NCI-H2081 treated with DMSO at 0.1 percent for 48 hours (cell line): ENCODE data around the gene DLG2.

Experiments
- DNase-seq: peaks from one replicate; lab custom pipeline; 2025; lab: John Stamatoyannopoulos, UW

Gene DLG2

DNA sequence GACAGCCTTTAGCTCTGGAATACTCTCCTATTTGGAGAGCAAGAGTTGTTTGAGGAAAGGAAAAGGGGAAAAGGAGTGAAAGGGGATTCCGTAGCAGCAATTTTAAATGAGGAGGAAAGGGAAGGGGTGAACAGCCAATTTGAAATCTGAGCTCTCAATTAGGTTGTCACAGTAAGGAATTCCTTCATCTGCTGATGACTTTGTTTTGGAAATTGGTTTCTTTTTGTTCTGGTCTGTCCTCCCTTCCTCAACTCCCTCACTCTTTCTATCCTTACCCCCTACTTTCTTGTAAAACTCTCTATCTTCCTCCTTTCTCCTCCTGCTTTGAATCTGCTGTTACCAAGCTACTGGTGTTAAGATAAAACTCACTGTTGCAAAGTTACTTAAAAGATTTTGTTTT is 1155.6 kb downstream of the DLG2 start:
- no peak for DNase-seq

DNA sequence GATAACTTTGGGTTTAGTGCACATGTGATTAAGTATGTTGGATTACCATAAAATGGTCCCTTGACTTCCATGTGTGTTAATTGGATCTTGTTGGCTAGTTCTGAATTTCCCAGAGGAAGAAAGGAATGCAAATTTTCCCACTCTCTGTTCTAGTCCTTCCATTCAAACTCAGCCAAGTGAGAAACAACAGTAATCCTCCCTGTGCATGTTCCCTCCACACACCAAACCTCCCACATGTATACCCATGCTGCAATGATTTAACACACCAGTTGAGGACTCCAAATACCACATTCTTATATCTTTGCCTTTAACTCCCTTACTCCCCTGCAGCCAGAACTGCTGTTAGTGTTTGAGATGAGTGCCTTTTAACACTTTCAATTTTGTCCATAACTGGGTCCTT is 1158.9 kb downstream of the DLG2 start:
- no peak for DNase-seq

DNA sequence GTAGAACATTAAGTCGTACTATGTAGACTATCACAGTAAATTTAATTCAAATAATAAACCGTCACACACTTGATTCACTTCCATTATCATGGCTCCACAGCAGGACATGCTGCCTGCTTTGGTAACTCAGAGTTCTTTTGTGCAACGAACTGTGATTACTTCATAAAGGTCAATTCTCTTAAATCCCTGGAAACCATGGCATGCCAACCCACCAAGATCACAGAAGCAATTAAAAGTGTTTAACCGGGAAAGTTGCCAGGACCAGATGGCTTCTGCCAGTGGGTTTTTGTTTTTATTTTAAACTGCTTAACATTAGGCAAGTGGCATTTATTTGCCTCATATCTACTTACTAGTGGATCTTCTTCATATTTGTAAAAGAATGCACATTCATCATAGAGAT is 1162.1 kb downstream of the DLG2 start:
- DNase-seq: no peak

DNA sequence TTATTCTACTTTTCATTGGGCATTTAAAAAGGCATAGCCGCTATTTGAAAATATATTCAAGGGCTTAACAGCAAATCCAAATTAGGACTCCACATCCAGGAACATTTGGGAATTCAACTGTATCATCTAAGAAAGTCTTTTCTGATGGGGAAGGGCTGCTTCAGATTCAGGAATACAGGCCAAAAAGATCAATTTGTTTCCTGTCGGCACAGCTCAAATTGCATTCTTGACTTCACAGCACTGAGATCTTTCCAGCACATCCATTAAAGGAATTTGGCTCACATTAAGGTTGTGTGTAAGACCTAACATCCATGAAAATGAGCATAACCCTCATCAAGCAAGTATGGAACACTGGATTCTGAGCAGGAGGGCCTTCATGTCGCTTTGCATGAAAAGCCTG is 1171.5 kb downstream of the DLG2 start:
- no peak for DNase-seq

DNA sequence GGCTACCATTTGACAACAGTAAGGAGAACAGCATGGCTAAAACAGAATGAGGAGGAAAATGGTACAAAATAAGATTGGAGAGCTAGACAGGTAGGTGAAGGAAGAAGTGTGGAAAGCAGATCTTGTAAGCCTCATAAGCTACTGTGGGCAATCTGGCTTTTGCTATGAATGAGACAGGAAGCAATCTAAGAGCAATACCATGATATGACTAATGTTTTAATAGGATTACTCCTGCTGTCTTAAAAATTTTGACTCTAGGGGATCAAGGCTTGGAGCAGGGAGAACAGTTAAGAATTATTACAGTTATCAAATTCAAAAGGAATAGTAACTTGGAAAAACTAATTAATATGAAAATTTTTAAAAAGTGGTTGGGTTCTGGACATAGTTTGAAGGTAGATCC is 1174.9 kb downstream of the DLG2 start:
- no peak for DNase-seq

DNA sequence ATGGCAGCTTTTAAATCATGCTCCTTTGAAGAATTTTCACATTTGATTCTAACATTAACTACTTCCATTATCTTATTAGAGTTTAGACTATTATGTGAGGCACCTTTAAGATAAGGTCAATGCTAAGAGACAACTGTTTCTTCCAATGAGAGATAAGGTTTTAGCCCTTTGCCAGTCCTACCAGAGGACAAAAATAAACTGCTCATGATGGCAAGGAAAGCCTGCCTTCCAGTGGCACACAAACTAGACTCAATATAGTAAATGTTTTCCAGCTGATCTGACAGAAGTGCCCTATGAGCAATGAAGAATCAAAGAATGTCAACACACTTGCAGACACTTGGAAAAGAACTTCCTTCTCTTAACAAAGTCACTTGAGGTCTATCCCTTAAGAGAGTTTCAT is 1188.6 kb downstream of the DLG2 start:
- no peak for DNase-seq

DNA sequence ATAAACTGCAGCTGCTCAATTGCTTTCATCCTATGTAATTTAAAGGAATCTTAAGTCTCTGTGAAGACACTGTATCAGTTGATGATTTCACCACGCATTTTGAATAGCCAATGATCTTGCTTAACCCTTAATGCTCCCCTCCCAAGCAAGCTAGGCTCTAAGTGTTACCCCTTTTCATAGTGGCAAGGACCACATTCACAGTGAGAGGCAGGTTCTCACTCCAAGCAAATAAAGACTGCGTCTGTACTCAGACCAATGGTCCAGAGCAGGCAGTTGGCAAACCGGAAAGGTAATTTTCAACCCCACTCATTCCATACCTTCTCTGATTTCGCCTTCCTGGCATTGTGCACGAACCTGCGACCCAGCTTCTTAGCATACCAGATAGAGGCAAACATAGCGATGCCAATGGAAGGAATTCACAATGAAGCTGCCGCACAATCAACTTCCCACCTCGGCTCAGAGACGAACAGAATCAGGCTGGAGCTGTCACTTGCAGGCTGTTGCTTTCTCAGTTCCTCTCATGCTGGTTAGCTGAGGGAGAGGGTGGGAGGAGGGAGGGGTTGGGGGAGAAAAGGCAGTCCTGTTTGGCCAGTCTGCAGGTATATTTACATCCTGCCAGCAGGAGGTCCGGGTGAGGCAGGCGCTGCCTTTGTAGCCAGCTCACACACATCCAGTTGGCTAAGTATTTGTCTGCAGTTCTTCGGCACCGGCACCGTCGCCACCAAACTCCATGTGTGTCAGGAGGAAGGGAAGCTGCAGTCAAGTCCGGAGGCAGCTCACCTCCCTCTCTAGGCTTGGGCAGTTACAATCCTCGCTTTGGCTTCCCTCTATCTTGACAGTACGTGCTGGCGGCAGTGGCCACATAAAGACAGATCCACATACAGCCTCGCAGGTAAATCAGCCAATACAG is 1189.8 kb downstream of the DLG2 start:
- peak; percentile 69 for DNase-seq

DNA sequence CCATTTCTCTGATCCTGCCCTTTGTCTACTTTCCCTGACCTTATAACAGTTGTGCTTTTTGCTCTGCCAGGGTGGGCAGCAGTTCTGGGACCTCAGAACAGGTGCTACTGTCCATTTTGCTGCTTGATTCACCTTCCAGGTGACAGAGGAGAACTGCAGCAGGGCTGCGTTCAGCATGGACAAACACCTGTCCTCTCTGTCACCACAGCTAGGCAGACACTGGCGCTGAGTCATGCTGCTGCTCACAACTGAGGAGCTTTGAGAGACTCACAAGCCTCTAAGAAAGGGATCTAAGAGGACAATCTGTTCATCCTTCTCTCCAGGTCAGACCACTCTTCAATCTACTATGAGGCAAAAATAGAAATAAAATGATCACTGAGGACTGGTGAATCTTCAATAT is 1196.5 kb downstream of the DLG2 start:
- no peak for DNase-seq

DNA sequence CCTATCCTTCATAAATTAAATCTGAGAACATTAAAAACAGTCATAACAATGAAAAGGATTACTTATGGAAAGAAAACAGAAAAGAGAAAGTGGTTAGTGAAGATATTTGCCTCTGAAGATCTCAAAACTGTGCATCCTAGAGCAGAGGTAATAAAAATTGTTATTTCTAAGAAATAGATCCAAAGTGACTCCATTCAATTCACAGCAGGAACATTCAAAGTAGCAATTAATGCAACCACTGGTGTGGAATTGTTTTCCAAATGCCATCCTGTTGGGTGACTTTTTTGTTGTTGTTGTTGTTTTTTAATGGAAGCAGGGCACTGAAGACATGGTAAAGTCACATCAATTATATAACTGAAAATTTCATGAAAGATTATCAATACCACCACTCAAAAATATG is 1201.5 kb downstream of the DLG2 start:
- DNase-seq: no peak

DNA sequence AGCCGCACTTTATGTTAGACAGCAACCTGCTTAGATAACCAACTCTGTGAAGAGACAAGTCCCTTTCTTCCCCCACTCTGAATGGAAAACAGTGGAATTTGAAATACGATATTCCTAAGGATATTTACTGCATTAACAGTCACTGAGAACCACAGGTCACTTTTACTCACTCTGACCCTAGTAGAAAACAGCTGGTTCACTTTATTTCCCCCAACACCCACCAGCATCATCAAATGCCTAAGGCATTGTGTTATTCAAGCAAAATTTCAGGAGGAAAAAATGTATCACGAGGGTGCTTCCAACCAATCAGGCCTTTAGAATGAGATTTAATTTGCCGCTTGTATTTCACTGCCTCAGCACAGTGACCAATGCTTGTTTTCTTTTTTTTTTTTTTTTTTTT is 1206.9 kb downstream of the DLG2 start:
- no peak for DNase-seq

DNA sequence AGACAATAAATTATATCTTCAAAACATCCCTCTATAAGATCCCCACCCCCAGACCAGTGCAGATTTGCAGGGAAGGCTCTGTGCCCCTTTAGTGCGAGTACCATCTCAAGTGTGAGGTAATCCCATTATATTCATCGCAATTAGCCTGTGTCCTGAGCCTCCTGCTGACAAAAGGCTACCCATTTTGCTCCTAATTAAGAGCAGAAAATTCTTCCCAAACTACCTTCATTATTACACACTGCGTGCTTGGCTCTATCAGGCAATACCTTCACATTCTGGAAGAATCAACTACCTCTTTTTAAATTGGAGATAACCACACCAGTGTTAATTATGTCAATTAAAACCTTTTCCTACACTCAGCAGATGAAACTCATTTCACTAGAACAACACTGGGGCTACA is 1207.5 kb downstream of the DLG2 start:
- DNase-seq: no peak

DNA sequence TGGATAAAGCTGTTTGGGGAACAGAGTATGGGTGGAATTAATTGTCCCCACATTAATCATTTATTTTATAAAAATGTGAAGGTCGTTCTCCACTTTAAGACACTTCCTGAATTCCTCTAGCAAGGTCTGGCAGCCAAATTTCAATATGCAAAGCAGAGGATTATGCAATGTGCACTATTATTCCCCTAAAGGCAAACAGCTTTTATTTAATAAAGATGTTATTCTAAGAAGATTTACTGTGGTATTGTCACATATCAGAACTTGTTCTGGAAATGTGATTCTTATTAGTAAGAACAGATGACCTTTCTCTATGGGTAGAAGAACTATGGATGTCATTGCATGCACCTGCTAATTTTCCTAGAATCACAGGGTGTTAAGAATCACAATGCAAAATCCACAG is 1212.2 kb downstream of the DLG2 start:
- no peak for DNase-seq

DNA sequence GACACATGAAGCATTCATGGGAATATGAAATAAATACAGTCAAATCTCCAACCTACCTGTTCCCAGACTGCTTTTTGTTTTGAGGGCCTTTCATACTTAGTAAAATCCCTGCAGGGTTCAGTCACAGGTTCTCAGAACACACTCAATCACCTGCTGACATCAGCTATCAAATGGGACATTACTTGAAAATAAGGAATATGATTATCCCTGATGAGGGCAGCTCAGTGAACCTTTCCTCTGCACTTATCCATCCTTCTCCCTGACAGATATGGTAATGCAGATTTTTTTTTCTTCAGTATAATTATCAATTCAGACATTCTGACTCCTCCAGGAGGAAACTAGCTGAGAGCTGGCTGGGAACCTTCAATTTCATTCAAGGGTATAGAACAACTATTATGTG is 1213.6 kb downstream of the DLG2 start:
- DNase-seq: no peak

DNA sequence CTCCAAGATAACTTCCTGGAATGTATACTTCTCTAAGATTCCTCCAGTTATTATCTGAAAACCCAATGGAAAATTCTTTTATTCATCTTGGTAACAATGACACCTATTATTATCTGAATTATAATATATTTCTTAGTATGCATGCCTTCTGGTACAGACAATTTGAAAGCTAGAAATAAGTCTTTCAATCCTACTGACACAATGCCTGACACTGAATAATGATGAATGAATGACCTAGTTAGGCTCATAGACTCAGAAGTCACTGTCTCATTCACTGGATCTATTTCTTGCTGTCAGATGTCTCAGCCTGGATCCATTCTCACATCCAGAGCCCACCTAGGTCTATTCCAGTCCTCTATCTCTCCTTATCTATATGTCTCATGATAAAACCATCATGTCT is 1214.3 kb downstream of the DLG2 start:
- DNase-seq: no peak

DNA sequence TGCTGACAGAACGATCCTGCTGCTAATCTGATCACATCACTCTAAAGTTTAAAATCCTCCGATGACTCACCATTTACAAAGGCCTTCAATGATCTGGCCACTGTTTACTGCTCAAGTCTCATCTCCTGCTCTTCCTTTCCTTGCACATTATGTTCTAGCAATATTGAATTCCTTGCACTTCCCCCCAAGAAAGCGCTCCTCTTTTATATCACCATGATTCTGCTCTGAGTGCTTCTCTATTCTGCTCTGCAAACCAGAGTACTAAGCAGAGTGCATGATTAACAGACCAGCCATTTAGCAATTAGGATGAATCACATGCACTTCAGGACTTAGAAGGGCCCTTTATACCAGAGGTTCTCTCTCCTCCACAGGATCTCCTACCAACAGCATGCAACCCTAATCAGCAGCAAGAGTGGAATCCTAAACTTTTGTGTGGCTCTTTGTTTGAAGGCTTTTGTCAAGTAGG is 1218.2 kb downstream of the DLG2 start:
- DNase-seq: no peak

DNA sequence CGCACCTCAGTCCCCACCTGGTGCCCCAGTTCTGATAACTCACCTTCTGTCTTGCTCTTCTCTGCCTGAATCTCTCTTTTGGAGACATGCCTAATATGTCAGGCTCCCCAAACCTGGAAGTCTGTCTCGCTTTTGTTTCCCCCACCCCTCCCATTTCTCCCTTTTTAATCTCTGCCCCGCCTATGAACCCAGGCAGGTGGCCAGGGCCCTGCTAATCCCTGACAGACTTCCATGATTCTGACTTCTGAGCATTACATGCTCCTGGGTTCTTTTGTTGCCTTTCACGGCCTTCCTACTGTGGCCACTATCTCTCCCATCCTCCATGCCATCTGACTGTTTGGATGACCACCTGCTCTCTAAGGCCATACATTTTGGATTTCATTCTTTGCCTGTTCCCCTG is 1220.1 kb downstream of the DLG2 start:
- no peak for DNase-seq

DNA sequence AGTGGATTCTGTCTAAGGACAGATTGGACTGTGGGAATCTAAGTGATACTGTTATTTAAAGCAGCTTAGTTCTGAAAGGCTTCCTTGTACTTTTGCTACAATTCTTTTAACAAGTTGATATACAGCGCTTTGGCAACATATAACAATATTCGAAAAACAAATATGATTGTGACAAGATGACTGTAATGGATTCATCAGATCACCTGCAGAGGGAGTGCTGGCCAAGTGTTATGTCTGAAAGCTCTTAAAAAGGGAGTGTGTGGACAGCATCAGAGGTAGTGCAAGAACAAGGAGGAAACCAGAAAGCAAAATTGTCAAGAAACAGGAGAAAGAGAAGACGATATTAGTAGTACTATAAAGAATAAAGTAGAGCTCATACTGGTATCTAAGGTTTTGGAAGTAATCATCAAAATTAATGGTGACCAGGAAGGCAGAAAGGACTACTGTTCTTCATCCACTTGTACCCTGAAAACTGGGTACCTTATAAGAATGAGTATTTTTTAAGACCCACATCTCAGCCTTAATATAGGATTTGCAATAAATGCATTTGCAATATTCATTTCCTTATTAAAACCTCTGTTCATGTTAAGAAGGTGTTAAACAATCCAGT is 1229.0 kb downstream of the DLG2 start:
- DNase-seq: no peak

DNA sequence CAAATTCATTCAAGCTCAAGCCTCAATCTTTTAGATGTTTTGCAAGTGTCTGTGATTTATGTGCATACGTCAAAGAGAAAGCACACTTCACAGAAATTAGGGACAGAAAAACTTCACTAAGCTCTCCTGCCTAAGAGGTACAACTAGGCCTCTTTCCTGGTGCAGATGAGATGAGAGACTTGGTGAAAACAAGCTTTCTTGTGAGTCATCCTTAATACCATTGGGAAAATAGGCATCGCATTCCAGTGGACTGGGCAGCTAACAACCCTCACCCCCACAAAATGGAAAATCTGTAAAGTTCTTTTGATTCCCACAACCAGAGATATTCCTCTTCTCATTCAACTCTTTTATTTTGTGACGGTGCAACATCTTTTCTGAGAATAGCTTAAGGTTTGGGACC is 1230.6 kb downstream of the DLG2 start:
- no peak for DNase-seq

DNA sequence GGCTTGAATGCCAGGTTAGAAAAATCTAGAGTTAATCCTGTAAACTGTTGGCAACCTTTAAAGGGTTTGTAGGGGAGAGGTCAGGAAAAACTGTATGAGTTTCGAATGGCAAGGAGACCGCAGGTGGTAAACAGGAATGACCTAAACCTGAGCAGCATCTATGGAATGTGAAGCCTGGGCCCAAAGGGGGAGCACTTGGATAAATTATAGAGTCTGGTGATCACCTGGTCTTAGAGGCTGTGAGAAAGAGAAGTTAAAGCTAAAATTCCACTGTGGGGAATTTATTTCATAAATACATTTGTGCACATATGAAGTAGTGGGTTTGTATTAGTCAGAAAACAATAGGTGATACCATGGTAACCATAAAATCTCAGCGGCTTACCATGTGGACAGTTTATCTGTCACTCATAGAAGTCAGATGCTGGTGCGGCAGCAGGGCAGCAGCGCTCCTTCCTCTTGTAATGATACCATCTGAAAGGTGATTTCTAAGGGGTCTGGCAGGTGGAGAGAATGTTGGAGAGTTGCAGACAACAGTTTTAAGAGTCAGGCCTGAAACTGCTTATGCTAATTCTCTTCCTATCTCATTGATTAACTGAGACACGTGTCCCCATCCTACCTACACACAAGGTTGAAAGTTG is 1236.6 kb downstream of the DLG2 start:
- DNase-seq: no peak

DNA sequence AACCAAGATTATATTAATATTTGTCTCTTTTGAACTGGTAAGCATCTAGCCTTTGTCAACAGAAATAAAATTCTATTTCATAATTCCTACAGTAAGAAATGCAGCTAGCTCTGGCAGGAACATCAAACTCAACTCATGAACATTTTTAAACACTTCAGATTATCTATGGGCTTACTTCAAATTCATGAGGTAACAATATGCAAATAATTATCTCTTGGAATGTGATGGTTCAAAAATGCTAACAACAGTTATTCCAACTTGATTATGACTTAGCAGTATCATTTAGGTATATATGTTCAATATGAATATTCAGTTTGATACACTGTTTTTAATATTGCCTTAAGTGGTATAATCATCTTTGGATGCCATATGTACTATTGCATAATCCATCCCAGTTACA is 1237.4 kb downstream of the DLG2 start:
- no peak for DNase-seq

DNA sequence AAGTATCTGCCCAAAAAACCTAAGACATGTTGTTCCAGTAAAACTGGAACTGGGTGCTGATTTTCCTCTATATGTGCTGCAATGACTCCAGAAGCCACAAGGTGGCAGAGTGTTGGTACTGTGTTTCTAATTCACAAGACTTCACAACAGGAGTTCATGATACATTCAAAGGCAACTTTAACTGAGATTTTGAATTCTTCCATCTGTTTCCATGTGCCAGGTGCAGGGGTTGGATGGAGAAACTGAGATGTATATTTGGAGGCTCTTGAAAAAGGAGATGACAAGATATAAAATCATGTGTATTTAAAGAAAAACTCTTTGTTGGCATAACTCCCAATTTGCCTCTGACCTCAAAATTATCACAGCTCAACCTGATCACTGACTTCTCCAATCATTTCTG is 1242.4 kb downstream of the DLG2 start:
- DNase-seq: no peak

DNA sequence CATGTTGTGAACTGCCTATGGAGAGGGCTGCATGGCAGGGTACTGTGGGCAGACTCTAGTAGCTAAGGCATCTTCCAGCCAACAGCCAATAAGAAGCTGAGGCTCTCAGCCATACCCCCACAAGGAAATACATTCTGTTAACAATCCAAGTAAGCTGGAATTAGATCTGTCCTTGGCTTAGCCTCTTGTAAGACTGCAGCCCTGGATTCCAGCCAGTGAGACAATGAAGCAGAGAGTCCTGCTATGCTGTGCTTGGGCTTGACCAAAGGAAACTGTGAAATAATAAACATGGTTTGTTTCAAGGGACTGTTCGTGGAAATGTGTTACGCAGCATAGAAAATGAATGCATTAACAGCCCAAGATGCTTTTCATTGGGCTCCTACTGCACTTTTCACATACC is 1243.6 kb downstream of the DLG2 start:
- DNase-seq: no peak

DNA sequence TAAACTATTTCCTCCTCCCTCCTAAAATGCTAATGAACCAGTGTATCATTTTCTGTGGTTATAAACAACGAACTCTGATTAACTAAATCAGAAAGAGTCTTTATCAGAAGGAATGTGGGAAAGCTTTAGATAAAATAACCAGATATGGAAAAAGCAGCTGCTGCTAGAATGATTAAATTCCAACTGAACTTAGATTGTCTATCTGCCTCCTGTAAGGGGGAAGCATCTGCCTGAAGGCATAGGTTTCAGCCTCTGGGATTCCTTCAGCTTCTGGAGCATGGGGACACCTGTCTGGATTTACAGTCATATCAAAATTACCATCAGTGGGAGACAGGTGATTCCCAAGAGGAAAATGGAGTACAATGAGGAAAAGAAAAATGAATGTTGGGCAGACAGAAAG is 1245.5 kb downstream of the DLG2 start:
- DNase-seq: no peak
